Suprapubic skin (tissue), 3 donors: ENCODE data around the gene MFAP3L.

Source experiments
- CTCF ChIP-seq, 2 donors: fragments of 200-600 bp in 1 of 2; fragments of 450-650 bp in 1 of 2; sonication (generic) in 1 of 2; IDR thresholded peaks; one replicate each; pipeline ENCODE4 v1.5.1; 2016 to 2019; ENCODE audit warnings: antibody characterized with exemption in 2 of 2, mild to moderate bottlenecking in 1 of 2, moderate library complexity in 1 of 2
- EP300 ChIP-seq: sonication (generic); formaldehyde crosslinking; IDR thresholded peaks from one replicate; pipeline ENCODE4 v1.6.1; 2017; ENCODE audit warnings: antibody characterized with exemption
- POLR2A ChIP-seq, 2 donors: fragments of 450-650 bp; IDR thresholded peaks; one replicate each; pipeline ENCODE4 v1.6.1; 2017; ENCODE audit warnings: antibody characterized with exemption in 2 of 2, mild to moderate bottlenecking in 2 of 2, moderate library complexity in 2 of 2

- TF ChIP-seq CTCF (IDR thresholded peaks at IDR 0.05) (no peak), POLR2A (IDR thresholded peaks at IDR 0.05) (no peak), EP300 (no peak)
These were observed 69.9 kb downstream of the MFAP3L start for GRCh38 chr4:169956091-169956843.
